ENCODE results near the gene TGDS.

GRCh38 chr13:94598281-94598680, 2.3 kb upstream of the TGDS start:
- TF ChIP-seq, protein P1, sequence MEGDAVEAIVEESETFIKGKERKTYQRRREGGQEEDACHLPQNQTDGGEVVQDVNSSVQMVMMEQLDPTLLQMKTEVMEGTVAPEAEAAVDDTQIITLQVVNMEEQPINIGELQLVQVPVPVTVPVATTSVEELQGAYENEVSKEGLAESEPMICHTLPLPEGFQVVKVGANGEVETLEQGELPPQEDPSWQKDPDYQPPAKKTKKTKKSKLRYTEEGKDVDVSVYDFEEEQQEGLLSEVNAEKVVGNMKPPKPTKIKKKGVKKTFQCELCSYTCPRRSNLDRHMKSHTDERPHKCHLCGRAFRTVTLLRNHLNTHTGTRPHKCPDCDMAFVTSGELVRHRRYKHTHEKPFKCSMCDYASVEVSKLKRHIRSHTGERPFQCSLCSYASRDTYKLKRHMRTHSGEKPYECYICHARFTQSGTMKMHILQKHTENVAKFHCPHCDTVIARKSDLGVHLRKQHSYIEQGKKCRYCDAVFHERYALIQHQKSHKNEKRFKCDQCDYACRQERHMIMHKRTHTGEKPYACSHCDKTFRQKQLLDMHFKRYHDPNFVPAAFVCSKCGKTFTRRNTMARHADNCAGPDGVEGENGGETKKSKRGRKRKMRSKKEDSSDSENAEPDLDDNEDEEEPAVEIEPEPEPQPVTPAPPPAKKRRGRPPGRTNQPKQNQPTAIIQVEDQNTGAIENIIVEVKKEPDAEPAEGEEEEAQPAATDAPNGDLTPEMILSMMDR (IDR thresholded peaks at IDR 0.05): no peak
- TF ChIP-seq POLR2AphosphoS5 (IDR thresholded peaks at IDR 0.05): no peak
- no peak for TF ChIP-seq POLR2A (IDR thresholded peaks at IDR 0.05)
